GM18909 (cell line): Measurements from ENCODE around the gene MEF2C.

Source experiments
- ATAC-seq: cut with Tn5 transposase; IDR thresholded peaks from one replicate; pipeline ENCODE4 v1.9.1; 2021; ENCODE audit warnings: mild to moderate bottlenecking; ENCODE audit not compliant: unreplicated experiment, poor library complexity

The MEF2C gene

DNA sequence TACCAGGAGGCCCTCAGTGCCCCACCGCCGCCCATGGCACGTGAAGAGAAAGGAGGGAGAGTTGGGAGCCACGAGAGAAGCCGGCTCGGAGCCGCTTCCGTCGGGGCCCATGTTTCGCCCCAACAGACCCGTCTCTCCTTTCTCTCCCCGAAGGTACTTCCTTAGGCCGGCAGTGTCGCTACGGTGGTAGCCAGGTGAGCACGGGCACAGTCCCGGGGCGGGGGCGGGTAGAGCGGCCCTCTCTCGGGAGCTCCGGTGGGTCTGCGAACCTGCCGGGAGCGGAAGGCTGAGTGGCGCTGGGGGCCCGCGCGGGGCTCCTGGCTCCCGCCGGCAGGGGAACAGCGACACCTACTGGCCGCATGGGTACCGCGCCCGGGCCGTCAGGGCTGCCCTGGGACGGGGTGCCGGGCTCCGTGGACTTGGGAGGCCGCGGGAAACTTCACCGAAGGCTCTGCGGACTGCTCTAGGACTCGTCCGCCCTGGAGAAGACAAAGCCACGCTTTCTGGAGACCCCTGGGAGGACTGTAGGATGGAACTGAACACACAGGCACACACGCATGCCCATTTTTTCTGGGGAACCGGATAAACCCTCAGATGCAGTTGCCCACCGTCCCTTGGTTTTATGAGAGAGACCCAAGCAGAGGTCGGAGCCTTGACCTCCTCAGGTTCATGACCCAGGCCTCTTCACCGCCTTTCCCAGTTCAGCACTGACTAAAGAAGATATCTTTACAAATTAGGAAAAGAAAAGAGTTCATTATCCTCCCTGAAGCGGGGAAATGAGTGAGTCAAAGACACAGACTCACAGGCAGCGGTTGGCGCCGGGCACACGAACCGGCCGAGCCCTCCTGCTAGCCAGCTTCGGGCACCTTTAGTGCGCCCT is 202.5 kb downstream of the MEF2C start:
- peak; percentile 85 for ATAC-seq

DNA sequence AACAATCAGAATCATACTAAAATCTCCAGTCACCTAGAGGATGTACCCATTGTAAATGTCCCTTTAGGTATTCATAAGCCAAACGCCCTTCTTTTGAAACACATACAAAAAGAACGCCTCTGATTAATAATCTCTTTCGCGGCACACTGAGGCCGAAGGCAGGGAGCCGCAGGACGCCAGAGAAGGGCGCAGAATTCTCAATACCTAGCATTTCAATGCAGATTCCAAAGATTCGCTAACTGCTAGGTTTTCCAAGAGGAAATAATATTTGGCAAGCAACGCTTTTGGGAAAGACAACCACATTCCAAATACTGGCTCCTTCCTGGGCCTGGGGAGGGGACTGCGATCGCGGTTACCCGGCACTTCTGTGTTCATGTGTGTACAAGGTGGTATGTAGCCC is 203.3 kb downstream of the MEF2C start:
- no peak for ATAC-seq

DNA sequence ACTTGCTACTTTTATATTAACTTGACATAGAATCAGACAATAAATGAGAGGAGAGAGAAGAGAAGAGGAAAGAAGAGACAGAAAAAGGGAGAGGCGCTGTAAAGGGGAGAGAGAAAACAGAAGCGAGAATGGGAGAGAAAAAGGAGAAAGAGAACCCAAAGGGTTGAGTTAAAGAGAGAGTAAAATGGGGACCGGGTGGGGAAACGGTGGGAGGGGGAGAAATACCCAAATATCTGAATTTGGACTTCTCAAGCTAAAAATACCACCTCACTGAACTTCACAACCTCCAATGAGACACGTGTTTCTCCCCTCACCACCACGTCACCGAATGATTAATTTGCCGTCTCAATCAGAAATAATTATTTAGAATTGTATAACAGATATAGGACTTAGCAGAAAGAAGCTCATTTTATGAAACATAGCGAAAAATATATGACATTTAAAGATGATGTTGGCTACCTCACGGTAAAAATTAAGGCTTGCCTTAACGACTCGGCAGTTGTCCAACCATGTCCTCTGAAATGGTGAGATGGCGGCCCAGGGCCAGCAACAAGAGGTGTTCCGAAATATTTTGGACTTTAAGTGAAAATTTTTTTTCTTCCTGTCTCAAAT is 204.1 kb downstream of the MEF2C start:
- ATAC-seq = no peak

DNA sequence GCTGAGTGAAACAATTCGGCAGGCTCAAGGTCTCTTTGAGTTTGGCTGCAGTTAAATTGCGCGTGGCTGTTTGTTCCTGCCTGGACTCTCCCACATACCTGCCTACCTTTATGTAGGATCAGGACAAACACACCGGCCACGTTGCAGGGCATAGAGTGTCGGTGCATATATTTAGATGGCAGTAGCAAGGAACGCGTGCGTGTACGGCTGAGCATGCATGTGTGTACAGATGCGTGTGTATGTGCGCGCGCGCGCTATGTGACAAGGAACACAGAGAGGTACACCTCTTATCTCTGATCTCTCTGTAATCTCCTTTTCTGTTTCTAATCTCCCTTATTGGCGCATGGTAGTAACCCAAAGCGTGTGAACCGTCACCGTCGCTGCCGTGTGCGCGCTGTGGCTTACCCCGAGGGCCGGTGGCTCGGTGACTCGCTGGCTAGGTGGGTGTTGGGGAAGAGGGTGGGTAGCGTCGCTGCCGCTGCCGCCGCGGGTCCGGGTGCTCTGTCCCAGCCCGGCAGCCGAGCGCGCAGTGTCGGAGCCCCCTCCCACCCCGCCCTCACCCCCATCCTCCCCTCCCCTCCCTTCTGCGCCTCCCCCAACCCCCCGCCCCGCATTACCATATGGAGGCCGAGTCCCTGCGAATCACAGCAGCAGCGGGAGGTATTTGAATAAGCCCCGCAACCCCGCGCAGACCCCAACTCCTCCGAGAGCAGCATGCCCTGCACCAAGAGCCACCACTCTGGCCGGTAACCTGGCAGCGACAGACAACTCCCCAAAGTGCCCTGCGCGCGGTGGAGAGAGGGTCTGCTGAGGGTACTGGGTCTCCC is 204.8 kb downstream of the MEF2C start:
- ATAC-seq = no peak

DNA sequence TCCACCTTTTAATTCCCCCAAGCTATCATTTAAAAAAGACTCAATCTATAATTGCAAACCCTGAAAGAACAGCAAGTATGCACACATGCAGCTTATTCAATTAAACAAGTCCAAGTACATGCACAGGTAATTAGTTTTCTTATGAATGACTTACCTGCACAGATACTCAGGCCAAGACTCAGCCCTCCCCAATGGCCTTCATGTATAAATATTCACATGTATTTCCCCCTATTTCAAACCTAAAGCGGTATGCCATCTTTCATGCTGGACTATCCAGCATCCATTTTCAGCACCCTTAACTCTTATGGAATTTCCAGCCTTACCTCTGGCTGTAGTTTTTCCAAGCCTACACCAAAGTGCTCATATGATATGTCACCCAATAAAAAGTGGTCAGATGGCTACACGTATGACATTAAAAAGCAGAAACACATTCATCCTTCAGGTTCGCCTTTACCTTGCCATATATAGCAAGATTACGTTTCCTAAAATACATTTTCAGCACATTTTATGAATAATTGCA is 205.5 kb downstream of the MEF2C start:
- ATAC-seq = no peak

DNA sequence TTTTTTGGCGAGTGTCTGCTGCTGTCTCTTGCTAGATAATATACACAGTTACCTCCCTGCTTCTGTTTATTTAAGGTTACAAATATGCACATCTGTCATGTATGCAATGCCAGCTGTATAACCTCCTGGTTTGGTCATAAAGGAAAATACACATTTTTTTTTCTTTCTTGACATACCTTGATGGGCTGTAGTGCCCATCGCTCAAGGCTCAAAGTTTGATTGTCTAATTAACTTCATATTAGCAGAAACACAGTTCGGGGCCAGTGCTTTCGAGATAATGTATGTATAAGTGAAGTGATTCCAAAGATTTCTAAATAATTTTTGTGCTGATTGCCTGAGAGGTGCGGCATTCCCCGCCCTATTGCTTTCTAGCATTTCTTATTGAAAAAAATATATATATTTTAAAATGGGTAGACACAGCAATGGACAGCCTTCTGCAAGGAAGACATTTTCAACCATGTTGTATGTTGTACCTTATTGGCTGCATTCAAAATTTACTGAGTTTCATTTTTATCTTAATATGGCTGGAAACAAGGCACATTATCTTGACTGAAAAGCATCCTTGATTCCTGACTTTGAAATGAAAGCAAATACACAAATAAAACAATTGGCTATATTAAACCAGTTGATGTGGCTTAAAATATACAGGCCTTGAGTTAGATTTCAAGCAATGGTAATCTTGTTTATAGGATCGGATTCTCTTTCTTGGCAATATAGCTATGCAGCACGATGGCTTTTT is 206.2 kb downstream of the MEF2C start:
- ATAC-seq = no peak

DNA sequence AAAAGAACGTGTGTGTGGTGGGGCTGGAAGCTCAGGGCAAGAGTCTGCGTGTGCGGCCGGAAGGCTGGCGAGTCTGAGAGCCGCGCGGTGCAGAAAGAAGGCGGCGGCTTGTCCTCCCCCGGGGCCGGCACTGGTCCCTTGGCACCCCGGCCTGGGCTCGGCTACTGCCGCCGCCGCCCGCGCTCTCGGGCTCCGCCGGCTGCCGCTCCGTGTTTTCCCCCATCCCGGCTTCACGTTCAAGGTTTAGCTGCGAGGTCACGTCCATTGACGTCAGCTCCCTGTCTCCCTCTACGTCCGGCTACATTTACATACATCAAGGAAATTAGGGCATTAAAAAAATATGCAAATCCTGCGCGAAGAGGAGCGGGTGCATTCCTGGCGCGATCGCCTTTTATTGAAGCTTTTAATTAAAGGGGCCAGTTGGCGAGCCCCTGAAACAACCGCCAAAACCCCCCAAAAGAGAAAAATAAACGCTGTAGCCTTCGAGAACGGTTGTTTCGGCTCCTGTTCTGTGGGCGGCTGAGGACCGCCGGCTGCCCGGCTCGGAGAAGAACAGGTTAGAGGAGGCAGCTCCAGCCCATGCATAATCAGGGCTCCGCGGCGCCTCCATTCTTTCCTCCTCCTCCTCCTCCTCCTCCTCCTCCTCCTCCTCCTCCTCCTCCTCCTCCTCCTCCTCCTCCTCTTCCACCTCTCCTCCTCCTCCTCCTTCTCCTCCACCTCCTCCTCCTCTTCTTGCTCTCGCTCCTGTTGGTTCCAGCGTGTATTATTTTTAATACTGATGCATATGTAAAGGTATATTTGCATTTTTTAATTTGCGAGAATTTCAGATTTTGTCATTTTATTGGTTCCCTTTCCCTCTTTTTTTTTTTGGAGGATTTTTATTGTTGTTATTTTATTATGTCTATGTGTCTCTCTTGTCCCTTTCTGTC is 207.0 kb downstream of the MEF2C start:
- peak; percentile 37 for ATAC-seq

DNA sequence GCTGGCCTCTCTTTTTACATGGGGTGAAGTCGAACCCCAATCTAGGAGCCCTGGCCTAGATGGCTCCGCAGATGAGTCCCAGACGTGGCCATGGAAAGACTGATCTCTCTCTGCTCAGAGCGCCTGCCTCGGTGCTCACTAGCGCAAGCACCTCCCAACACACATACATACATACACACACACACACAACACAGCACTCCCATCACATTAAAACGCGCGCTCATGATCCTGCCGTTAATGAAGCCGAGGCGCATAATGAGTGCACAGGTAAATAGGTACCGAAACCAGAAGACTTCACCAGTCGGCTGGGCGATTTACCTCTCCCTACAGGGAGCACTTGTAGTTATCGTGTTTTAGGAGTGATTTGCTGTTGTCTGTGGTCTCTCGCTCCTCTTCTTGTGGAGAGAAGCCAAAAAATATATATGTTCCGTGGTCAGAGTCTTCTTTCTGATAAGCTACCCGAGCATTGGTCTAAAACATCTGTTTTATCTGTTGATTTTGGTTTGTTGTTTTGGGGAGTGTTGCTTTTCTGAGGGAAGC is 207.7 kb downstream of the MEF2C start:
- peak; percentile 30 for ATAC-seq

DNA sequence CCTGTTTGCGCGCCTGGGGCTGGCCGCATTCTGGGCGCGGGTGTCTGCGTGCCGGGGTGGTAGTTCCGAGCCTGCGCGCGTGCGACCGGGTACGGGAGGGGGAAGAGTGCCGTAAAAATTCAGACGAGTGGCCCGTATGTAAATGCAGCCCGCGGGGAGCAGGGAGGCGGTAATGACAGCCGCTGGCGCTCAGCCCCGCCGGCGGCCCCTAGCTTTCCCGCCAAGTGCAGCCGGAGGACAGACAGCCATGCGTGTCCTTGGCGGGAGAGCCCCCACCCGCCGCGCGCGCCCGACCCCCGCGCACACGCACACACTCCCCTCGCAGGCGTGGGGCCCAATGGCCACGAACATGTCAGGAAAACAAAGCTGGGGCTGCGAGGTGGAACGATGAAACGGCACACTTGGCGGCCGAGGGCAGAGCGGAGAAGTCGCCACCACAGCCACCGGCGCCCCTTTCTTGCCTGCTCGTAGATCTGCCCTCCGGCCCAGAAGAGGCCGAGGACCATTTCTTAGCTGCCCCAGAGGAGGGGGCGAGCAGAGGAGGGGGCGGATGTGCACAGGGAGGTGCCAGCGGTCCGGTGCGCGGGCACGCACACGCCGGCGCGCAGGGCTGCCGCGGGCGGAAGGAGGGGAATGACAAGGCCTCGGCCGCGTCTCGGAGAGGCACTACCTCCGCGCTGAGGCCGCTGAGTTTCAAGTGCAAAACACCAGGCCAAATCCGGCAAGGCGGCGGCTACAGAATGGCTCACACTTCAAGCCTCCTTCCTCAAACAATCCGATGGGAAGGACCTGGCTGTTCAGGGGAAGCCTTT is 208.4 kb downstream of the MEF2C start:
- ATAC-seq = peak; percentile 80

DNA sequence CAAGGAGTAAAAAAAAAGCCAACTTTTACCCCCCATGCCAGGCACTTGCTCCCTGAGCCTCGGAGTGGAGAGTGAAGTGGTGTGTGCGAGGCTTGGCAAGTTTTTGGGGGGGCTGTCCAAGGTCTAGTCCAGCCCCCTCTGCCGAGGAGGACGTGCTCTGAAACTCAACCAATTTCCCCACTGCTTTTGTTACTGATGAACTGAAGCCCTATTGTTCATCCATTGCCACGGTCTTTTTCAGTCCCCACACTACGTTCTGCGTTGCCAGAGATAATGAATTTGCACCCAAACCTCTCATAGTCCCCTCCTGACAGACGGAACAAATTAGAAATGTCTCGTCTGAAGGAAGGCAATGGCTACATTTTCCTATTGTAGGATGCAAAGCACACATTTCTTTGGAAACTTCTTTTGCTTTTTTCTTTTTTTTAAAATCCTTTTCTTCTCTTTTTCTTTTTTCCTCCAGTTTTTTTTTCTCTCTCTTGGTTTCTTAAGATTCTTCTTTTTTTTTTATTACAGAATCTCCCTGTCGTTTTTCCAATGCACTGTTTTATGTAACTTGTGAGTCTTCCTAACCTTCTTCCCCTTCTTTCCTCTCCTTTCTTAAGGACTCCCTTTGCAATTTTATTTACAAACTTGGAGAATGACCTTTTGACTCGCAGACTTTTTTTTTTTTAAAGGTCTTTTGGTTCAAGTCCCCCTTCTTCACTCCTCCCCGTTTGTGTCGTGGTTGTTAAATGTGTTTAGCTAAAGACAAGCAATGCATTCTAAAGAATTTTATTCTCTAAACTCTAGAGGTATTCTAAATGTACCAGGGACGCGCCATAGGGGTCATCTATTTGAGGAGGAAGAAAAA is 209.5 kb downstream of the MEF2C start:
- ATAC-seq = no peak

DNA sequence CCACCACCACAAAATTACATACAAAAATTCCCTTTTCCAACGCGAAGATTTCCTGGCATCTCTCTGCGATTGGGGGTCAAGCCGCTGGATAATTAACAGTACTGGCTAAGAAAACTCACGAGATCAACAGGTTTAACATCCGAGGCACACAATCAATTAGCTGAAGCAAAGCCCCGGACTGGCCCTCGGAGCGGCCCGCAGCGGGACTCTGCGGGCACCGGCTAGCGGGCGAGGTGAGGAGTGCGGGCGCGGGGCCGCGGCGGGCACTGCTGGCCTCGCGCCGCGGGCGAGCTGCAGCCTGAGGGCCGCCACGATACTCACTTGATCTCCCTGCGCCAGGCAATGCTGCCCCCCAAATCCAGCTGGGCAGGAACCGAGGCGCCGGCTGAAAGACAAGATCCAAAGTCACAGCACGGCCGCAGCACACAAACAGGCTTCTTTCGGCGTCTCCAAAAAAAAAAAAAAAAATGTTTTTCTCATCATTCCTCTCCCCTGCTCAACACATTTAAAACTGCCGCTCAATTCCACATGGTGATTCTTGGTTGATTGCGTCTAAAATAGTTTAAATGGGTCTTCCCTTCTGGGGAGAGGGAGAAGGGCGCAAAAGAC is 210.2 kb downstream of the MEF2C start:
- no peak for ATAC-seq

DNA sequence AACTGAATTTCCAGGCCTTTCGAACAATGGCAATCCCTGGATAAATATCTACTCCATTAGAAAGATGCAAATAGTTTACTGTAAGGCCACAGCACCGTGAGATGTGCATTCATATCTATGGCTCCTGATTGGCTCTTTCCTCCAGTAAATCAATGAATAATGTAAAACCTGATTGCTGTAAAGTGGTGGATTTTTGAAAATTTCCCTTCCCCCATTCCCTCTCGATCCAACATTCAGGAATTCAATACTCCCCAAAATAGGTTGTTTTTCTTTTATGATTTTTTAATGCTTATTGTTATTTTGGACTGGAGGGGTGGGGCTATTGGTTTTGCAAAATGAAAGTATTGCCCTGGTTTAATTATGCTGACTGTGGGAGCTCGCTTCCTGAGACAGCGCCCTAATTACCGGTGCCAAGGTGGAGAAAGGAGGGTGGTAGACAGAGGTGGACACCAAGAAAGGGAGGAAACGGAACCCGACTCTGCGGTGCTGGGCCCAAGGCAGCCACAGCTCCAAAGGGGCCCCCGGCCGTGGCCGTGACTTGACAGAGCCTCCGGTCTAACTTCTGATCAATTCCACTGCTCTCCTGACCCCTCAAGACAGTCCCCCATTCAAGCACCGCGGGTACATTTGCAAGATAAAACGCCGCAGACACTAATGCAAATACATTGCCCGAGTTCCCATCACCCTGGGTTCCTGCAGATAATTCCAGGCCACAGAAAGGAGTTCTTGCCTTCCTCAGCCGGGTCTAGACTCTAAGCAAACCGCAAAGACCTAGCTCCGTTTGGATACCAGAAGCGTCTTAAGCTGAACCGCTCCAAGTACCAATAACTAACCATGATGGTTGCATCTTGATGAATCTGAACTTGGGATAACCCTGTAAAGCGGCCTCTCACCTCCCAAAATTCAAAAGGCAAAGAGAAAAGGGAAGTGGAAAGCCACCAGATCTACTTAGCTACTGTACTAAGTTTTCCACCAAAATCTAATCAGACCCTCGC is 211.2 kb downstream of the MEF2C start:
- no peak for ATAC-seq

DNA sequence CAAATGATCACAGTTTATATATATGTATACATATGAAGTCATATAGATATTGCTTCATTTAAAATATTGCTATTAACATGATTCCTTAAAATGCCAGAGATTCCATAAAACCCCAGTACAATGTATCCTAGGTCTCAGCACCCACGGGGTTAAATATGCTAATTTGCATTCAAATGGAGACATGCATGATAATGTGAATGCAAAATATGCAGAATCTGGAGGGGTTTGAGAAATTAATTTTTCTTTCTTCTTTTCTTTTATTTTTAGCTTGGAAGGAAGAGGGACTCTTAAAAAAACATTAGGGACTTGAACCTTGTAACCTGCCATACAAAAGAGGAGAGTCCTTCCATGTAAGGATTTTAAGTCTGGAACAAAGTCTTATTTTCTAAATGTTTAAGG is 211.9 kb downstream of the MEF2C start:
- ATAC-seq = no peak

DNA sequence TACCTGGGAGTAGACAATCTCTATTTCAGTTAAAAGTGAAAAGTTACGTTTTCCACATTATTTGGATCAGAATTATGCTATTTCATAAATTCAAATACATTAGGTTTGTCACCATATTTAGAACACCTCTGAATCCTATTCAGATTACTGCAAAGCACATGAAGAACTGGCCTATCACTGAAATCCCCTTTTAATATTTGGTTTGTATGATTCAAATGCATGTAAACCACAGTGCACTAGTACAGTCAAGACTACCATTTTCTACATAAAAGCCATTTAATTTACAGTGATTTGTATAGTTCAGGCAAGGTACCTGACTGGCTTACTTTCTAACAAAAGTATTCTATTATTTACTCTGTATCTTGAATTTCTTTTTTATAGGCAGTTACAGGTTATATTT is 212.5 kb downstream of the MEF2C start:
- ATAC-seq = no peak

DNA sequence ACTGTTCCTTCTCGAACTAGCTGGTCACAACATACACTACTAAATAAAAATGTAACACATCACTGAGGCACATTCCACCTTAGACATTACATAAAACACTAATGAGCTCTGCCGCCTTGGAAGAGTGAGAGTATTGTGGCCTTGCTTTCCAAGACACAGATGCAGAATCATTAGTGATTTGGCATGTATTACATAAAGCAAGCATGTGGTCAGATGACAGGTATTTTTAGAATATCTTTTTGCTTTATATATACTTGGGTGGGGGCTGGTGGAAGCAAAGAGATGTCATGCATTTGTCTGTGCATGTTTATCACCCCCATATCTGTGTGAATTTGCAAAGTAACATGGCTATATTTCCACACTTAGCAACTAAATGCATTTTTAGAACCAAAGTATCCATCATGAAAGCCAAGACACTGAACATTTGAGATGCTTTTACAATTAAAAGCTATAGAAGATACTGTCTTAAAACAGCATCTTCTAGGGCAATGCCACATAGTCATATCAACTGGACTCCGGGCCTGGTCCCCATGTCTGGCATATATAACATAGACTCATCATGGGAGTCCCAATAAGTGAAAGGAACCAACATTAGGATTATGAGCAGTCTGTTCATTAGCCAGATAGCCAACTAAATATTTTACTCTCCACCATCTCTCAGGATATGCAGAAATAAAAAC is 213.5 kb downstream of the MEF2C start:
- no peak for ATAC-seq
